HG03064 (cell line): Measurements from ENCODE around the gene PSMC3IP.

ENCODE experiments used
- ATAC-seq: cut with Tn5 transposase; IDR thresholded peaks from one replicate; pipeline ENCODE4 v1.9.1; 2021; ENCODE audit warnings: low read depth; ENCODE audit not compliant: unreplicated experiment

The PSMC3IP gene

GRCh38 chr17:42586514-42587230, 9.1 kb upstream of the PSMC3IP start:
- no peak for ATAC-seq

GRCh38 chr17:42585353-42585752, 7.8 kb upstream of the PSMC3IP start:
- no peak for ATAC-seq

- ATAC-seq, result no peak
Measured at GRCh38 chr17:42584880-42585279, 7.4 kb upstream of the PSMC3IP start.

- ATAC-seq, result no peak
Measured at GRCh38 chr17:42581744-42582270, 4.3 kb upstream of the PSMC3IP start.

GRCh38 chr17:42579794-42580551, 2.4 kb upstream of the PSMC3IP start:
- ATAC-seq, result no peak

- ATAC-seq, result peak; percentile 41
Measured at GRCh38 chr17:42578282-42578869, 847 bp upstream of the PSMC3IP start.

GRCh38 chr17:42577140-42577531, 393 bp downstream of the PSMC3IP start:
- ATAC-seq, result no peak

GRCh38 chr17:42574463-42574862, 3.1 kb downstream of the PSMC3IP start:
- no peak for ATAC-seq

GRCh38 chr17:42573095-42573494, 4.4 kb downstream of the PSMC3IP start:
- no peak for ATAC-seq

- no peak for ATAC-seq
Measured at GRCh38 chr17:42571435-42572225, 5.9 kb downstream of the PSMC3IP start.

GRCh38 chr17:42568341-42569111, 9.0 kb downstream of the PSMC3IP start:
- no peak for ATAC-seq

GRCh38 chr17:42566883-42567573, 10.5 kb downstream of the PSMC3IP start, which contains the start of gene MLX:
MLX (plus strand) TSS chr17:42567100; CDS start chr17:42567125, 25 bp downstream.
- ATAC-seq, result peak; percentile 41

- no peak for ATAC-seq
Measured at GRCh38 chr17:42566215-42566882, 11.2 kb downstream of the PSMC3IP start.

GRCh38 chr17:42565523-42566214, 11.9 kb downstream of the PSMC3IP start:
- no peak for ATAC-seq

- ATAC-seq, result no peak
Measured at GRCh38 chr17:42564815-42565522, 12.6 kb downstream of the PSMC3IP start.

GRCh38 chr17:42563950-42564349, 13.6 kb downstream of the PSMC3IP start:
- ATAC-seq, result no peak

GRCh38 chr17:42563543-42563942, 14.0 kb downstream of the PSMC3IP start:
- no peak for ATAC-seq

GRCh38 chr17:42563143-42563509, 14.4 kb downstream of the PSMC3IP start:
- ATAC-seq, result no peak
